Panc1 (cell line): Measurements from ENCODE around the gene DNMT3A. TPM values are rescaled to one million over a fixed set of nuclear protein-coding genes. Genes with fewer than 3 reads are reported as not detected.

ENCODE experiments used
- ATAC-seq: fragments of 200-7000 bp; cut with Tn5 transposase; 2 replicates; pipeline ENCODE4 v1.9.1; 2020; ENCODE audit warnings: mild to moderate bottlenecking, moderate library complexity
- BruUV-seq: library from RNA; stranded (reverse); fragments of 400-500 nt; replicated peaks from 2 replicates; lab custom pipeline; 2021; lab: Mats Ljungman, UMichigan
- CTCF ChIA-PET: fragments of 300-600 bp; sonication (Branson Sonifier 250); formaldehyde crosslinking; loops from one replicate; lab custom pipeline; 2022; ENCODE audit warnings: antibody characterized with exemption; lab: Charles Lee
- POLR2A ChIA-PET: fragments of 300-600 bp; sonication (Branson Sonifier 250); formaldehyde crosslinking; loops from one replicate; lab custom pipeline; 2022; ENCODE audit warnings: antibody characterized with exemption; lab: Charles Lee
- DNase-seq: peaks from one replicate; pipeline ENCODE4 v3.0.0-alpha.2; 2010; ENCODE audit warnings: low read depth, low spot score
- H3K27ac ChIP-seq: 2 replicates; pipeline ENCODE4 v1.5.1; 2011; ENCODE audit warnings: mild to moderate bottlenecking, low read length, inconsistent platforms
- H3K27me3 ChIP-seq: fragments of 200-500 bp; sonication (Bioruptor generic); 2 replicates; pipeline ENCODE4 v1.6.0; 2014; ENCODE audit warnings: low read length, inconsistent platforms; ENCODE audit not compliant: control insufficient read depth, insufficient read depth
- H3K36me3 ChIP-seq: fragments of 200-500 bp; sonication (Bioruptor generic); 2 replicates; pipeline ENCODE4 v1.5.1; 2014; ENCODE audit warnings: inconsistent platforms, mild to moderate bottlenecking, low read length, moderate library complexity; ENCODE audit not compliant: control insufficient read depth, insufficient read depth
- H3K4me1 ChIP-seq: 2 replicates; pipeline ENCODE4 v1.5.1; 2011; ENCODE audit warnings: inconsistent platforms, mild to moderate bottlenecking, low read length, moderate library complexity; ENCODE audit not compliant: control insufficient read depth, insufficient read depth
- H3K4me3 ChIP-seq, 2 experiments: 2 replicates each; pipeline ENCODE4 v1.5.1; 2011 to 2012; ENCODE audit warnings: low read depth in 2 of 2, low read length in 2 of 2, mild to moderate bottlenecking in 2 of 2, inconsistent platforms in 1 of 2, moderate library complexity in 1 of 2
- H3K9me3 ChIP-seq: fragments of 200-500 bp; sonication (Bioruptor generic); 2 replicates; pipeline ENCODE4 v1.5.1; 2014; ENCODE audit warnings: low read depth, mild to moderate bottlenecking, inconsistent platforms, low read length, moderate library complexity; ENCODE audit not compliant: control insufficient read depth, insufficient read depth
- POLR2AphosphoS5 ChIP-seq: IDR thresholded peaks from 2 replicates; pipeline ENCODE4 v1.6.1; 2012; ENCODE audit warnings: mild to moderate bottlenecking, low read depth, low read length, moderate library complexity
- SIN3A ChIP-seq: IDR thresholded peaks from 2 replicates; pipeline ENCODE4 v1.6.1; 2012; ENCODE audit warnings: low read depth, mild to moderate bottlenecking, low read length, moderate library complexity, borderline replicate concordance; ENCODE audit not compliant: insufficient read depth
- TCF7L2 ChIP-seq: IDR thresholded peaks from 2 replicates; pipeline ENCODE4 v1.6.1; 2011; ENCODE audit warnings: mild to moderate bottlenecking, low read depth, low read length, inconsistent platforms
- in situ Hi-C: cut with HindIII; loops from 2 replicates; pipeline ENCODE4 v1.10.0; 2016; ENCODE audit warnings: low sequenced_read_pairs, low pct_unique_long_range_greater_than_20kb
- intact Hi-C: fragments of 100-400 bp; cut with micrococcal nuclease; formaldehyde crosslinking; loops from one replicate; pipeline ENCODE4 v1.10.0; 2022; ENCODE audit not compliant: unreplicated experiment
- total RNA-seq: library from RNA; stranded (reverse); gene quantifications from one replicate; pipeline ENCODE4 v1.2.1, GENCODE V29; 2021; ENCODE audit not compliant: unreplicated experiment
- TF ChIP-seq, protein P1 (sequence below), 2 experiments: IDR thresholded peaks; 2 replicates each; pipeline ENCODE4 v1.6.1; 2011 to 2012; ENCODE audit warnings: low read depth in 2 of 2, control low read depth in 1 of 2, low read length in 1 of 2, mild to moderate bottlenecking in 1 of 2, moderate library complexity in 1 of 2; ENCODE audit not compliant: insufficient read depth in 1 of 2
- TF ChIP-seq, protein P2 (sequence below): fragments of 450-650 bp; IDR thresholded peaks from 2 replicates; pipeline ENCODE4 v1.5.1; 2017; ENCODE audit warnings: mild to moderate bottlenecking

The DNMT3A gene
- total RNA-seq, 1 experiment from 2014 or later, result 29.3 TPM

DNA sequence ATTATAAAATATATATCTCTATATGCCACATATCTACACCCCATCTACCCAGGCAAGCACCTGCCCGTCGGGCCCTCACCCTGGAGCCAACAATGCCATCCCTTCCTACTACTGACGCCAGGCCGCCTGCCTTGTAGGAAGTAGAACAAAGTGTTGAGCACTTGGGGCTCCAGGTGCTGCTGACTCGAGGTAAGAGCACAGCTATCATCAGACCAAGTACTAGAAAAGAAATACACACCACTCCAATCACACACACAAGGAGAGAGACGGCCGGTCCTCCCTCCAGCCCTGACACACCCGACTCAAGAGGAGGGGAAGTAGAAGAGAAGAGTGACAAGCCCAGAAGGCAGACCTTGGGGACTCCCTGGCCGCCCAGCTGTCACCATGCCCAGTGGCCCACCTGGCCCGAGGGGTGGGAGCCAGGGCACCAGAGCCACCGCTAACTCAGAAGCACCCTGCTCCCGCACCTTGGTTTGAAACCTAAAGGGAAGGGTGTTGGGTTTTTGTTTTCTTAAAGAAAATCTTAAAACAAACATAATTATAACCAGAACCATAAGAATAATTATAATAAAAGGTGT lies 109.4 kb downstream of the DNMT3A start:
- intact Hi-C loops, result no loop called here
- no peak for TF ChIP-seq SIN3A
- TF ChIP-seq TCF7L2, result no peak
- no peak for TF ChIP-seq POLR2AphosphoS5
- TF ChIP-seq, protein P1, sequence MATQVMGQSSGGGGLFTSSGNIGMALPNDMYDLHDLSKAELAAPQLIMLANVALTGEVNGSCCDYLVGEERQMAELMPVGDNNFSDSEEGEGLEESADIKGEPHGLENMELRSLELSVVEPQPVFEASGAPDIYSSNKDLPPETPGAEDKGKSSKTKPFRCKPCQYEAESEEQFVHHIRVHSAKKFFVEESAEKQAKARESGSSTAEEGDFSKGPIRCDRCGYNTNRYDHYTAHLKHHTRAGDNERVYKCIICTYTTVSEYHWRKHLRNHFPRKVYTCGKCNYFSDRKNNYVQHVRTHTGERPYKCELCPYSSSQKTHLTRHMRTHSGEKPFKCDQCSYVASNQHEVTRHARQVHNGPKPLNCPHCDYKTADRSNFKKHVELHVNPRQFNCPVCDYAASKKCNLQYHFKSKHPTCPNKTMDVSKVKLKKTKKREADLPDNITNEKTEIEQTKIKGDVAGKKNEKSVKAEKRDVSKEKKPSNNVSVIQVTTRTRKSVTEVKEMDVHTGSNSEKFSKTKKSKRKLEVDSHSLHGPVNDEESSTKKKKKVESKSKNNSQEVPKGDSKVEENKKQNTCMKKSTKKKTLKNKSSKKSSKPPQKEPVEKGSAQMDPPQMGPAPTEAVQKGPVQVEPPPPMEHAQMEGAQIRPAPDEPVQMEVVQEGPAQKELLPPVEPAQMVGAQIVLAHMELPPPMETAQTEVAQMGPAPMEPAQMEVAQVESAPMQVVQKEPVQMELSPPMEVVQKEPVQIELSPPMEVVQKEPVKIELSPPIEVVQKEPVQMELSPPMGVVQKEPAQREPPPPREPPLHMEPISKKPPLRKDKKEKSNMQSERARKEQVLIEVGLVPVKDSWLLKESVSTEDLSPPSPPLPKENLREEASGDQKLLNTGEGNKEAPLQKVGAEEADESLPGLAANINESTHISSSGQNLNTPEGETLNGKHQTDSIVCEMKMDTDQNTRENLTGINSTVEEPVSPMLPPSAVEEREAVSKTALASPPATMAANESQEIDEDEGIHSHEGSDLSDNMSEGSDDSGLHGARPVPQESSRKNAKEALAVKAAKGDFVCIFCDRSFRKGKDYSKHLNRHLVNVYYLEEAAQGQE (IDR thresholded peaks at IDR 0.05; ENCODE audit: insufficient read depth in 1 of 2, low read depth in 2 of 2, low read length in 1 of 2), result no peak
- TF ChIP-seq, protein P2, sequence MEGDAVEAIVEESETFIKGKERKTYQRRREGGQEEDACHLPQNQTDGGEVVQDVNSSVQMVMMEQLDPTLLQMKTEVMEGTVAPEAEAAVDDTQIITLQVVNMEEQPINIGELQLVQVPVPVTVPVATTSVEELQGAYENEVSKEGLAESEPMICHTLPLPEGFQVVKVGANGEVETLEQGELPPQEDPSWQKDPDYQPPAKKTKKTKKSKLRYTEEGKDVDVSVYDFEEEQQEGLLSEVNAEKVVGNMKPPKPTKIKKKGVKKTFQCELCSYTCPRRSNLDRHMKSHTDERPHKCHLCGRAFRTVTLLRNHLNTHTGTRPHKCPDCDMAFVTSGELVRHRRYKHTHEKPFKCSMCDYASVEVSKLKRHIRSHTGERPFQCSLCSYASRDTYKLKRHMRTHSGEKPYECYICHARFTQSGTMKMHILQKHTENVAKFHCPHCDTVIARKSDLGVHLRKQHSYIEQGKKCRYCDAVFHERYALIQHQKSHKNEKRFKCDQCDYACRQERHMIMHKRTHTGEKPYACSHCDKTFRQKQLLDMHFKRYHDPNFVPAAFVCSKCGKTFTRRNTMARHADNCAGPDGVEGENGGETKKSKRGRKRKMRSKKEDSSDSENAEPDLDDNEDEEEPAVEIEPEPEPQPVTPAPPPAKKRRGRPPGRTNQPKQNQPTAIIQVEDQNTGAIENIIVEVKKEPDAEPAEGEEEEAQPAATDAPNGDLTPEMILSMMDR, result no peak
- Histone ChIP-seq H3K27me3 (no peaks in the 10 kb centered on the region), H3K4me1 (peaks cover 6% of the 10 kb centered on the region), H3K27ac (no peak overlapping the region), H3K9me3 (no peaks in the 10 kb centered on the region), H3K4me3 (no peak overlapping the region), H3K36me3 (peaks cover 3% of the 10 kb centered on the region; the same call in 1 of the 2 replicates)
- POLR2A ChIA-PET, result no interaction called here
- in situ Hi-C loops, result no loop called here
- no TSS peak for BruUV-seq
- CTCF ChIA-PET, result no interaction called here
- DNase-seq (no peak), ATAC-seq (no peak)

DNA sequence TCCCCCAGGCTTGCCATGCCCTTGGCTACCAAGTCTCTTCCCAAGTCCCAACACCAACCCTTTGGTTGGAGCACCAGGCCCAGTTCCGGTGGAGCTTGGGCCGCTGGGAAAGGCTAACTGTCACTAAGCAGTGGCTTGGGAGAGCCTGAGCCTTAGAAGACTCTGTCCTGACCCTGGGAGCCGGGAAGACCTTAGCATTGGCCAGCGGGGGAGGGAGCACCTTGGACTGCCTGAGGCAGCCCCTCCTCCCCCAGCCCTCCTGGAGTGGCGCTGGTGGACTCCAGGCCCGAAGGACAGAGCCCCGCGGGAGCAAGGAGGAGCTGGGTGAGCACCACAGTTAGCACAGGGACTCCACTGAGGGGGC lies 110.8 kb downstream of the DNMT3A start:
- no peak for DNase-seq
- no TSS peak for BruUV-seq
- TF ChIP-seq, protein P1 (IDR thresholded peaks at IDR 0.05; ENCODE audit: insufficient read depth in 1 of 2, low read depth in 2 of 2, low read length in 1 of 2), result no peak
- no peak for TF ChIP-seq SIN3A
- no peak for TF ChIP-seq TCF7L2
- TF ChIP-seq POLR2AphosphoS5, result no peak; the same call in 1 of the 2 replicates
- intact Hi-C loops (no loop called here), in situ Hi-C loops (no loop called here)
- ATAC-seq, result no peak
- no peak overlapping the region for H3K4me3 ChIP-seq
- ChIA-PET CTCF (interaction anchor here (0.7 kb wide), 1 partner anchor 103 kb away, joined by 4 read pairs; no protein-coding TSS in a partner anchor), POLR2A (interaction anchor here (0.8 kb wide), 1 partner anchor 229 kb away, joined by 6 read pairs; no protein-coding TSS in a partner anchor)
- no peak overlapping the region for H3K27ac ChIP-seq
- H3K36me3 ChIP-seq, result peaks cover 3% of the 10 kb centered on the region; the same call in 1 of the 2 replicates
- peaks cover 6% of the 10 kb centered on the region for H3K4me1 ChIP-seq
- no peaks in the 10 kb centered on the region for H3K9me3 ChIP-seq
- no peaks in the 10 kb centered on the region for H3K27me3 ChIP-seq
